H9 (cell line): ENCODE measurements around the gene GRIK4. TPM values are rescaled to one million over a fixed set of nuclear protein-coding genes. Genes with fewer than 3 reads are reported as not detected.

Source experiments
- DNase-seq: peaks from one replicate; pipeline ENCODE4 v3.0.0-alpha.2; 2017
- H2AFZ ChIP-seq: one replicate; pipeline ENCODE4 v1.6.1; 2013; ENCODE audit warnings: mild to moderate bottlenecking, low read length, control low read depth, moderate library complexity
- H2AK5ac ChIP-seq: 2 replicates; pipeline ENCODE4 v1.6.1; 2013; ENCODE audit warnings: low read length, control low read depth, mixed read lengths; ENCODE audit not compliant: insufficient read length
- H2BK120ac ChIP-seq: one replicate; pipeline ENCODE4 v1.6.1; 2013; ENCODE audit warnings: low read depth, mild to moderate bottlenecking, low read length, control low read depth, inconsistent platforms; ENCODE audit not compliant: poor library complexity, severe bottlenecking
- H2BK12ac ChIP-seq: 2 replicates; pipeline ENCODE4 v1.6.1; 2013; ENCODE audit warnings: low read length, control low read depth, mixed read lengths, low read depth; ENCODE audit not compliant: insufficient read length
- H2BK15ac ChIP-seq: 2 replicates; pipeline ENCODE4 v1.6.1; 2013; ENCODE audit warnings: low read depth, low read length, control low read depth
- H2BK20ac ChIP-seq: one replicate; pipeline ENCODE4 v1.6.1; 2013; ENCODE audit warnings: low read depth, mild to moderate bottlenecking, low read length, control low read depth, inconsistent platforms; ENCODE audit not compliant: poor library complexity, severe bottlenecking
- H2BK5ac ChIP-seq: 2 replicates; pipeline ENCODE4 v1.6.1; 2013; ENCODE audit warnings: low read length, control low read depth, mixed read lengths; ENCODE audit not compliant: insufficient read length
- H3K14ac ChIP-seq: 2 replicates; pipeline ENCODE4 v1.6.1; 2013; ENCODE audit warnings: low read length, control low read depth; ENCODE audit not compliant: insufficient read depth
- H3K18ac ChIP-seq: 2 replicates; pipeline ENCODE4 v1.6.1; 2013; ENCODE audit warnings: low read depth, mild to moderate bottlenecking, mixed read lengths, low read length, control low read depth; ENCODE audit not compliant: insufficient read length
- H3K23ac ChIP-seq: 2 replicates; pipeline ENCODE4 v1.6.1; 2013; ENCODE audit warnings: low read length, control low read depth, mixed read lengths, low read depth; ENCODE audit not compliant: insufficient read length
- H3K23me2 ChIP-seq: 2 replicates; pipeline ENCODE4 v1.6.1; 2013; ENCODE audit warnings: low read depth, mild to moderate bottlenecking, mixed read lengths, low read length, control low read depth; ENCODE audit not compliant: insufficient read length, poor library complexity, severe bottlenecking
- H3K27ac ChIP-seq: 2 replicates; pipeline ENCODE4 v1.5.1; 2013; ENCODE audit warnings: low read length, control low read depth, mixed read lengths, low read depth; ENCODE audit not compliant: insufficient read length
- H3K27me3 ChIP-seq: 2 replicates; pipeline ENCODE4 v1.6.1; 2013; ENCODE audit warnings: low read length, control low read depth, inconsistent platforms; ENCODE audit not compliant: insufficient read depth
- H3K4ac ChIP-seq: 2 replicates; pipeline ENCODE4 v1.6.1; 2013; ENCODE audit warnings: low read depth, mild to moderate bottlenecking, control low read depth, inconsistent platforms, low read length, moderate library complexity
- H3K4me1 ChIP-seq: 2 replicates; pipeline ENCODE4 v1.6.1; 2013; ENCODE audit warnings: low read length, control low read depth, inconsistent platforms; ENCODE audit not compliant: insufficient read depth
- H3K4me2 ChIP-seq: 2 replicates; pipeline ENCODE4 v1.6.1; 2013; ENCODE audit warnings: low read length, control low read depth, mixed read lengths; ENCODE audit not compliant: insufficient read length, insufficient read depth
- H3K56ac ChIP-seq: 2 replicates; pipeline ENCODE4 v1.6.1; 2013; ENCODE audit warnings: low read depth, mild to moderate bottlenecking, mixed read lengths, low read length, control low read depth; ENCODE audit not compliant: insufficient read length
- H3K79me1 ChIP-seq: 2 replicates; pipeline ENCODE4 v1.6.1; 2013; ENCODE audit warnings: low read depth, mild to moderate bottlenecking, moderate library complexity, low read length, control low read depth, inconsistent platforms; ENCODE audit not compliant: insufficient read depth, poor library complexity, severe bottlenecking
- H3K79me2 ChIP-seq: 2 replicates; pipeline ENCODE4 v1.6.1; 2013; ENCODE audit warnings: low read length, control low read depth, inconsistent platforms; ENCODE audit not compliant: insufficient read depth
- H3K9ac ChIP-seq: 2 replicates; pipeline ENCODE4 v1.6.1; 2013; ENCODE audit warnings: low read length, control low read depth, mixed read lengths; ENCODE audit not compliant: insufficient read length; ENCODE audit errors: extremely low read depth
- H3K9me3 ChIP-seq: one replicate; pipeline ENCODE4 v1.6.1; 2013; ENCODE audit warnings: low read depth, low read length, inconsistent platforms; ENCODE audit not compliant: control insufficient read depth
- H3T11ph ChIP-seq: one replicate; pipeline ENCODE4 v1.6.1; 2013; ENCODE audit warnings: mild to moderate bottlenecking, low read length, control low read depth, inconsistent platforms
- H4K20me1 ChIP-seq: one replicate; pipeline ENCODE4 v1.6.1; 2013; ENCODE audit not compliant: control insufficient read depth, insufficient read length, insufficient read depth
- H4K5ac ChIP-seq: 2 replicates; pipeline ENCODE4 v1.6.1; 2013; ENCODE audit warnings: low read depth, mild to moderate bottlenecking, mixed read lengths, low read length, control low read depth; ENCODE audit not compliant: insufficient read length
- H4K8ac ChIP-seq: replicated peaks from 2 replicates; pipeline ENCODE4 v1.6.1; 2013; ENCODE audit warnings: low read length, control low read depth, mixed read lengths, low read depth; ENCODE audit not compliant: insufficient read length
- H4K91ac ChIP-seq: 2 replicates; pipeline ENCODE4 v1.6.1; 2013; ENCODE audit warnings: low read depth, mild to moderate bottlenecking, moderate library complexity, mixed read lengths, low read length, control low read depth; ENCODE audit not compliant: insufficient read length
- H3K27ac Mint-ChIP-seq, 3 experiments: 2 replicates in 2 of 3; 3 replicates in 1 of 3; pipeline ENCODE4 v1.8.0; 2020 to 2021; ENCODE audit warnings: mixed read lengths in 3 of 3, mild to moderate bottlenecking in 1 of 3, moderate library complexity in 1 of 3
- H3K27me3 Mint-ChIP-seq: 2 replicates; pipeline ENCODE4 v1.8.0; 2021; ENCODE audit warnings: low read depth, mild to moderate bottlenecking, moderate library complexity, mixed read lengths
- H3K36me3 Mint-ChIP-seq, 3 experiments: 2 replicates in 2 of 3; 3 replicates in 1 of 3; pipeline ENCODE4 v1.8.0; 2020 to 2021; ENCODE audit warnings: low read depth in 3 of 3, mixed read lengths in 3 of 3; ENCODE audit not compliant: insufficient read depth in 1 of 3
- H3K4me1 Mint-ChIP-seq, 2 experiments: 2 replicates each; pipeline ENCODE4 v1.8.0; 2020; ENCODE audit warnings: mixed read lengths in 2 of 2
- H3K4me3 Mint-ChIP-seq, 2 experiments: 2 replicates in 1 of 2; 3 replicates in 1 of 2; pipeline ENCODE4 v1.8.0; 2020 to 2021; ENCODE audit warnings: mild to moderate bottlenecking in 2 of 2, mixed read lengths in 2 of 2, moderate library complexity in 1 of 2
- H3K9me3 Mint-ChIP-seq, 2 experiments: 2 replicates in 1 of 2; 3 replicates in 1 of 2; pipeline ENCODE4 v1.8.0; 2020; ENCODE audit warnings: mild to moderate bottlenecking in 2 of 2, mixed read lengths in 2 of 2, moderate library complexity in 1 of 2
- CTCF ChIP-seq: fragments of 200-600 bp; sonication (generic); conservative IDR thresholded peaks from 3 replicates; pipeline ENCODE4 v1.8.0; 2021; ENCODE audit warnings: antibody characterized with exemption, mild to moderate bottlenecking
- WGBS: extraction: QIAGEN DNeasy Blood & Tissue Kit; methylation state at CpG from one replicate; pipeline ENCODE4 v1.1.7; 2013; ENCODE audit warnings: missing lambda C conversion rate, low lambda C conversion rate, mixed read lengths; ENCODE audit not compliant: insufficient read length; ENCODE audit errors: extremely low coverage; 5-methylcytosine and 5-hydroxymethylcytosine counted together
- total RNA-seq: library from RNA; stranded (reverse); gene quantifications from 2 replicates; pipeline ENCODE4 v1.2.1, GENCODE V29; 2021

The GRIK4 gene
- total RNA-seq, 1 experiment from 2014 or later, result 2.3 TPM

GRCh38 chr11:121029153-121029552 lies 517.6 kb downstream of the GRIK4 start:
- peaks cover 13 to 14% of the 10 kb centered on the region in 2 experiments for H3K4me1 Mint-ChIP-seq
- Histone ChIP-seq H3K56ac (no peak overlapping the region), H2BK15ac (no peak overlapping the region), H2AFZ (no peak overlapping the region), H2BK12ac (no peak overlapping the region), H4K5ac (no peak overlapping the region), H3K79me2 (peaks cover 4% of the 10 kb centered on the region; the same call in 1 of the 2 replicates), H3K14ac (no peak overlapping the region), H4K91ac (no peak overlapping the region), H3K23me2 (peaks cover 4% of the 10 kb centered on the region), H2BK5ac (no peak overlapping the region), H3K4me2 (no peak overlapping the region), H3K9ac (no peak overlapping the region), H2BK120ac (no peak overlapping the region), H2BK20ac (no peak overlapping the region), H3K27me3 (no peaks in the 10 kb centered on the region), H3K79me1 (no peaks in the 10 kb centered on the region), H2AK5ac (no peak overlapping the region), H4K8ac (no peak overlapping the region), H3K27ac (no peak overlapping the region), H3K9me3 (no peaks in the 10 kb centered on the region), H3K4ac (no peak overlapping the region), H4K20me1 (no peaks in the 10 kb centered on the region), H3K18ac (no peak overlapping the region), H3T11ph (no peak overlapping the region), H3K4me1 (0 out of 2 replicates have a peak, but pooled peaks cover 3% of the 10 kb centered on the region), H3K23ac (no peak overlapping the region)
- H3K27ac Mint-ChIP-seq, result no peak overlapping the region
- no peak for TF ChIP-seq CTCF
- DNase-seq, result no peak
- no CpG with 5 or more reads among the region's 2 CpGs for WGBS
- no peak overlapping the region for H3K4me3 Mint-ChIP-seq
- no peaks in the 10 kb centered on the region for H3K36me3 Mint-ChIP-seq
- no peaks in the 10 kb centered on the region for H3K9me3 Mint-ChIP-seq
- H3K27me3 Mint-ChIP-seq, result no peaks in the 10 kb centered on the region
